ENCODE data around the gene C19orf38.
"Not testable (repeated sequence)": the region's sequence is repeated elsewhere in the genome, so short reads cannot be mapped to it uniquely, and the experiment has no call there.

The C19orf38 gene

DNA sequence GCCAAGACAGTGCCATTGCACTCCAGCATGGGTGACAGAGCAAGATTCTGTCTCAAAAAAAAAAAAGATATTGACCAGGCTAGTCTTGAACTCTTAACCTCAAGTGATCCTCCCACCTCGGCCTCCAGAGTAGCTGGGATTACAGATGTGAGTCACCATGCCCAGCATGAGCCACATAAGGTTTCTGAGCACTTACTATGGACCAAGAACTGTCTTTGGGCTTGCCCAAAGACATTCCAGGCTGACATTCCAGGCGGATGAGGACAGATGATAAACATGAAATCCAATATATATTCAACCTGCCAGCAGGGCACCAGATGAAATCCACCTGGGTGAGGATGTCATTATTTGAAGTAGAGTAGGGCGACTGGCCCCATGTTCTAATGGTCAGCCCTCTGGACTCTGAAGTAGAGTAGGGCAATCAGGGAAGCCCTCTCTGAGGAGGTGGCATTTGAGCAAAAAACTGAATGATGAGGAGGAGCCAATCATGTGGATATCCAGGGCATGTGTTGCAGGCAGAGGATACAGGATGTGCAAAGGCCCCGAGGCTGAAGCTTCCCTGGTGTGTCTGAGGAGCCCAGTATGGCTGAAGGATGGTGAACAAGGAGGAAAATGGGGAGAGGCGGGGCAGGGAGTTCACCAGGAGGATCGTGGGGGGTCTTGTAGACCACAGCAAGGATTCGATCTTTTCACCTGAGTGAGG, 4.0 kb downstream of the C19orf38 start:
- FAIRE-seq, result no peak

DNA sequence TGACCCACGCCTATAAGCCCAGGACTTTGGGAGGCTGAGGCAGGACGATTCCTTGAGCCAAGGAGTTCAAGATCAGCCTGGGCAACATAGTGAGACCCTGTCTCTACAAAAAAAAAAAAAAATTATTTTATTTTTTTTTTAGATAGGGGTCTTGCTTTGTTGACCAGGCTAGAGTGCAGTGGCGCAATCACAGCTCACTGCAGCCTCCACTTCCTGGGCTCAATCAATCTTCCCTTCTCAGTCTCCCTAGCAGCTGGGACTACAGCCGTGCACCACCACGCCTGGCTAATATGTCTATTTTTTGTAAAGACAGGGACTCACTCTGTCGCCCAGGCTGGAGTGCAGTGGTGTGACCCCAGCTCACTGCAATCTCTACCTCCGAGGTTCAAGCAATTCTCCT, 4.7 kb downstream of the C19orf38 start:
- no peak for FAIRE-seq

DNA sequence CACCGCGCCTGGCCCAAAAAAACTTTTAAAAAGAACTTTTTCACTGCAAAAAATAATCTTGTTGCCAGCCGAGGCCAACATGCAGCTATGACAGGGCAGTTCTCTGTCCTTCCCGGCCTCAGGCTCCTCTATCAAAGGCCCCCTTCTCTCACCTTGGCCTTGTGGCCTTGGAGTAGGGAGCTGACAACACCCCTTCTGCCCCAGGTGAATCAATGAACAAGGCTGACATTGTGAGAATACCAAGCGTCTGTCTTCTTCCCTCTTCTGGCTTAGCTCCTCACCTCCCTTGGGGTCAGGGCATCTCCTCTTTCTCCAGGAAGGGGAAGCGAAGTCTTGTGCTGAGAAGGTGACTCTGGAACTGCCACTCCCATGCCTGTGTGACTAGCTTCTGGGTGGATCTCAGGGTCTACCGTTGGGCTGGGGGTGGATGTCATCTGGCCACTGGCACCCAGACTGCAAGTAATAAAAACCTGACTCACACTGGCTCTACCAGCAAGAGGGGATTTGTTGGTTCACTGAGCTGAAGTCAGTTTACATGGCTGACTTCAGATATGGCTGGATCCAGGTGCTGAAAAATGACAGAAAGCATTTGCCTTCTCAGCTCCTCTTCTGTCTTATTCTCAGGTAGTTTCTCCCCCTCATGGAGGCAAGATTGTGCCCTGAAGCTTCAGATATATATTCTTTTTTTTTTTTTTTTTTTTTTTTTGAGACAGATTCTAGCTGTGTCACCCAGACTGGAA, 6.3 kb downstream of the C19orf38 start:
- no peak for FAIRE-seq

GRCh38 chr19:10855879-10856522, 7.8 kb downstream of the C19orf38 start:
- FAIRE-seq, result no peak

DNA sequence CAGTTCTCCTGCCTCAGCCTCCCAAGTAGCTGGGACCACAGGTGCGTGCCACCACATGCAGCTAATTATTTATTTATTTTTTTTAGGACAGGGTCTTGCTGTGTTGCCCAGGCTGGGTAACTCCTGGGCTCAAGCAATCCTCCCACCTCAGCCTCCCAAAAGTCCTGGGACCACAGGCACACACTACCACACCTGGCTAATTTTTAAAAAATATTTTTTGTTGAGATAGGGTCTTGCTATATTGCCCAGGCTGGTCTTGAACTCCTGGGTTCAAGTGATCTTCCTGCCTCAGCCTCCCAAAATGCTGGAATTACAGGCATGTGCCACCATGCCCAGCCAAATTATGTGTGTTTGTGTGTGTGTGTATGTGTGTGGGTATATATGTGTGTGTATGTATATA, 8.7 kb downstream of the C19orf38 start:
- FAIRE-seq, result not testable (repeated sequence)

GRCh38 chr19:10858204-10858828, 10.1 kb downstream of the C19orf38 start:
- no peak for FAIRE-seq

- FAIRE-seq, result no peak
Measured at GRCh38 chr19:10861103-10861651, 13.0 kb downstream of the C19orf38 start.

GRCh38 chr19:10862561-10863106, 14.4 kb downstream of the C19orf38 start:
- no peak for FAIRE-seq

DNA sequence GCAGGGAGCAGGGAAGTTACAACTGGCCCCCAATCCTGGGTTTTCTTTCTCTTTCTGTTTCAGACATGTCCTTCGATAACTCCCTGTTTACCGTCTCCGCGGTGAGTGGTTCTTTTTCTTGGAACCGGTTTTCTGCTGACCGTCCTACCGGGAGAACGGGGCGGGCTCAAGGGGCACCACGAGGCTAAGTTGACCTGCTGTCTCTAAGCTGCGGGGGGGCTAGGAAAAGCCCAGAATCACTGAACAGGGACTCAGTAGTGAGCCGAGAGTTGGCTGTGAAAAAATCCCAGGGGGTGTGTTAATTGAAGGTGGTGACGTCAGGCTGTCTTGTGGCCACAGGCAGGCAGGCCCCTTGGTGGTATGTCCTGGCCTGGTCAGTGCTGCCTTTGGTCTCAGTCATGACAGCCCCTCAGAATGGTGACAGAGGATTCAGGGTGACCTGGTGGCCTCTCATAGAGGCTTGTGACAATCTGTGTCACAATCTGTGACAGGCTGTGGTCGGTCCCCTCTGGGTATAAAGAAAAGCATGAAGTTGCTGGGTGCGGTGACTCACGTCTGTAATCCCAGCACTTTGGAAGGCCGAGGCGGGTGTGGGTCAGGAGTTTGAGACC, 15.0 kb downstream of the C19orf38 start:
- no peak for FAIRE-seq

- no peak for FAIRE-seq
Measured at GRCh38 chr19:10864538-10864899, 16.3 kb downstream of the C19orf38 start.

DNA sequence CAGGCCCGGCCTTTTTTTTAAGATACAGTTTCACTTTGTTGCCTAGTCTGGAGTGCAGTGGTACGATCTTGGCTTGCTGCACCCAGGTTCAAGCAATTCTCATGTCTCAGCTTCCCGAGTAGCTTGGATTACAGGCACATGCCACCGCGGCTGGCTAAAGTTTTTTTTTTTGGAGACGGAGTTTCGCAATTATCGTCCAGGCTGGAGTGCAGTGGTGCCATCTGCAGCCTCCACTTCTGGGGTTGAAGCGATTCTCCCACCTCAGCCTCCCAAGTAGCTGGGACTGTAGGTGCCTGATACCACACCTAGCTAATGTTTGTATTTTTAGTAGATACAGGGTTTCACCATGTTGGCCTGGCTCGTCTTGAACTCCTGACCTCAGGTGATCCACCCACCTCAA, 18.3 kb downstream of the C19orf38 start:
- FAIRE-seq, result no peak

DNA sequence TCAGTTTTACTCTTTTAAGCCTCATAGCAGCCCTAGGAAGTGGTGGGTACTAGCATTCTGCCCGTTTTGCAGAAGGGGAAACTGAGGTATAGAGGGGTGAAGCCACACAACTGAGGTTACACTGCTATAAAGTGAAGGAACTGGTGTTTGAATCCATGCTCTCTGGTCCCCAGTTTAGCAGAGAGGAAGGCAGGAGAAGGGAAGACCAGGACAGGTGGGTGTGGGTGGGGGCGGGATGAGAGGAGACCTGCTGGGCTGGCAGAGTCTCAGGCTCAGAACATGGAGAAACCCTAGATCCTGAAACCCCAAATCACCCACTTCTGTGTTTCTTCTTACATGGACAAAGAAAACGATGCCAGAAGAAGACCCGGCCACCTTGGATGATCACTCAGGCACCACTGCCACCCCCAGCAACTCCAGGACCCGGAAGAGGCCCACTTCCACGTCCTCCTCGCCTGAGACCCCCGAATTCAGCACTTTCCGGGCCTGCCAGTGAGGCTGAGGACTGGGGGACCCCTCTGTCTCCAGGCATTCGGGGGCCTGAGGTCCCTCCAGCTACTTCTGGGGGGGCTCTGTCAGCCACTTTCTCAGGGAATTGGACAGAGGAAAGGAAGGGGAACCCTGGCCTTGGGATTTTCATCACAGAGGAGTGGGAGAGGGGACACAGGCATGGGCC, 20.8 kb downstream of the C19orf38 start:
- no peak for FAIRE-seq

- FAIRE-seq, result not testable (repeated sequence)
Measured at GRCh38 chr19:10869872-10870311, 21.7 kb downstream of the C19orf38 start.

- FAIRE-seq, result no peak
Measured at GRCh38 chr19:10870501-10870954, 22.3 kb downstream of the C19orf38 start.

GRCh38 chr19:10870955-10871603, 22.9 kb downstream of the C19orf38 start, which contains the start of gene CARM1:
CARM1 (plus strand) TSS chr19:10871553; CDS start chr19:10871703, 150 bp downstream.
- FAIRE-seq, result no peak

GRCh38 chr19:10871711-10872545, 23.7 kb downstream of the C19orf38 start:
- no peak for FAIRE-seq

GRCh38 chr19:10872546-10873107, 24.4 kb downstream of the C19orf38 start:
- FAIRE-seq, result no peak

DNA sequence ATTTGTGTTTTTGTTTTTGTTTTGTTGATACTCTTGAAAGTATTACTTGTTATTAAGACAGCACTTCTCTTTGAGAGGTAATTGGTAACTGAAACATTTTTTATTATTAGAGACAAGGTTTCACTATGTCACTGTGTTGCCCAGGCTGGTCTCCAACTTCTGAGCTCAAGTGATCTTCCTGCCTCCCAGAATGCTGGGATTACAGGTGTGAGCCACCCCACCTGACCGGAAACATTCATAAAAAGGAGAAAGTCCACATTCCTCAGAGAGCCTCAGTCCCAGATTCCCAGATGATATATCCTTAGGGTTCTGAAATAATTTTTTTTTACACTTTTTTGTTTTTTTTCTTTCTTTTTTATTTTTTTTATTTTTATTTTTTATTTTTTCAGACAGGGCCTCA, 25.8 kb downstream of the C19orf38 start:
- no peak for FAIRE-seq

GRCh38 chr19:10876459-10877240, 28.4 kb downstream of the C19orf38 start:
- FAIRE-seq, result no peak
